COLO829 (cell line): ENCODE data around the gene SUMO1.

Source experiments
- DNase-seq: peaks from one replicate; pipeline ENCODE4 v3.0.0; 2012; ENCODE audit warnings: low spot score

The SUMO1 gene

DNA sequence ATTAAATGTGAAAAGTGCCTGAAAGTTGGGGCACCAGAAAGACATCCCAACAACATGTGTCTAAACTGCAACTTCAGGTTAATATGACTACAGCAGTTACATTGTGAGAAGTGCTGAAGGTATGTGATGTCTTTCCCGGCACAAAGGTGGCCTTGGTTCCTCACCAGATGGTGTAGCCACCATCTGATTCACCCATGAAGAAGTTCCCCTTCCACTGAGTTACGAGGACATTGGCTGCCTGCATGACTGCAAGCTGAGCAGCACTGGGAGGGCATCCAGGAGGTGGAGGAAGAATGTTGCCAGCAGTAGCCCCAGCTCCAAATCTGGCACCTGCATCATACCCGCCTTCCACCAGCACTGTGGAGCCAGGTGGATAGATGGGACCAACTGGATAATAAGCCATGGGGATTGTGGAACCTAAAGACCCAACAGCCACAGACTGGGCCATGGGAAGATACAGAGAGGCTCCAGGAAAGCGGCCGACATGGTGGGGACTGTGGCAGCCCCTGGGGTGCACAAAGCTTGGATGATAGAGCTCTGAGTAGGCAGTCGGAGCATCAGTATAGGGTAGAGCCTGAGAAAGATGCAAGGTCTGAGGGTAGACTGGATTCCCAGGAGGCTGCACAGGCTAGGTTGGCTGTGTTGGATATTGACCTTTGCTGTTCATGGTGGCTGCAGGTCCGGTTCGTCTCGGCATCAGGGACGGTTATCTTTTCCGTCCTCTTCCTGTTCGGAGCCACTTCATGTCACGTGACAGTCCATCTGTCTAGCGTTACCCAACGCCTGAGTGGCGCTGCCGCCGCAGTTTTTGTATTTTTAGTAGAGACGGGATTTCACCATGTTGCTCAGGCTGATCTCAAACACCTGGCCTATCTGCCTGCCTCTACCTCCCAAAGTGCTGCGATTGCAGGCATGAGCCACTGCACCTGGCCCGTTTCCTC is 36.9 kb downstream of the SUMO1 start:
- no peak for DNase-seq

- DNase-seq = no peak
Measured at GRCh38 chr2:202196727-202197126, 41.7 kb downstream of the SUMO1 start.

GRCh38 chr2:202194418-202194817 is 44.0 kb downstream of the SUMO1 start:
- no peak for DNase-seq

GRCh38 chr2:202193881-202194353 is 44.5 kb downstream of the SUMO1 start:
- no peak for DNase-seq

GRCh38 chr2:202193305-202193704 is 45.1 kb downstream of the SUMO1 start:
- no peak for DNase-seq

DNA sequence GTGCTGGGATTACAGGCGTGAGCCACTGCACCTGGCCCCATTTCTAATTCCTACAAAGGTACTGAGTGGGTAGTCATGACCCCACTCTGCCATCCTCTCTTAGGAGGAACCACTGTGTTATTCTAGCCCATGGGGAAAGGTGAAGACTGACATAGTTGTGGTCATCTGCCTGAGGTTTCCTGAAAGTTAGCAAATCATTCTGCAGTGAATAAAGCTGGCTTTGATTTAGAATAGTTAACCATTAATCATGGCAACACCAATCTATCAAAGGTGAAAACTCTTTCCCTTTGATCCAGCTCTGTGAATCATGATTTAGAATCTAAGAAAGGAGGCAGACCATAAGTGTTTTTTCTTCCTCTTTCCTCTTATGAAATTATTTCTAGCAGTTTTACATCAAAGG is 50.8 kb downstream of the SUMO1 start:
- no peak for DNase-seq

- DNase-seq = no peak
Measured at GRCh38 chr2:202186641-202187202, 51.7 kb downstream of the SUMO1 start.

- DNase-seq = no peak
Measured at GRCh38 chr2:202185156-202185555, 53.2 kb downstream of the SUMO1 start.

GRCh38 chr2:202184557-202184956 is 53.8 kb downstream of the SUMO1 start:
- no peak for DNase-seq

GRCh38 chr2:202178346-202178958 is 59.9 kb downstream of the SUMO1 start:
- peak; percentile 72 for DNase-seq

DNA sequence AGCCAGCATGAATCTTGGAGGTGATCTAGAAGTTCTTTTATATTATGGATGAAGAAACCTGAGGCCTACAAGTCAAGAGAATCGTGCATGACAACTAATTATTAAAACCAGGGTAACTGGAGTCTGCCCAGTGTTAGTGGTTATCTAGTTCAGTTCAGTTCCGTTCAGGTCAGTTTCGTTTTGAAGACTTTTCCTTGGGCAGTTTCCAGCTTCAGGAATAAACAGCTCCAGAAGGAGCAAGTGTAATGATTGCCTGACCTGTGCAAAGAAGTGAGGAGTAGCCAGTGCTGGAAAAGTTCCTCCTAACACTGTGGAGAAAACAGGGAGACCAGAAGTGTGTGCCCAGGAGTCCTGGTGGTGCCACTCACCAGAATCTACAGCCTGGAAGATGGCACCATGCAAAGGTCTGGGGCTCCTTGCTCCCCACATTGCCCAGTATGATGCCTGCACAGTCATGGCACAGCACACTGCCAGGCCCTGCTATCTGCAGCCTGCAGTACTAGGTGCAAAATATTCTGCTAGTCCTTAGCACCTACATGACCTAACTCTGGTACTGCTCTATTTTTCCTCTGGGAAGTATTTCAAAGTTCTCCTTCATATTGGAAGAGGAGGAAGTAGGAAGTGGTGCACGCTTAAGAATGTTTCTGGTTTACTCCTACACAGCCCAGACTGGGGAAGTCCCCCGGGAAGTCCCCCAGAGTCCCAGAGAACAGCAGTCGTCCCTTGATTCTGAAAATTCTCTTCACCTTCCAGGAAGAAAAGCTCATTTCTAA is 65.8 kb downstream of the SUMO1 start:
- no peak for DNase-seq

- DNase-seq = no peak
Measured at GRCh38 chr2:202171241-202171825, 67.1 kb downstream of the SUMO1 start.

- DNase-seq = no peak
Measured at GRCh38 chr2:202169832-202170424, 68.5 kb downstream of the SUMO1 start.

DNA sequence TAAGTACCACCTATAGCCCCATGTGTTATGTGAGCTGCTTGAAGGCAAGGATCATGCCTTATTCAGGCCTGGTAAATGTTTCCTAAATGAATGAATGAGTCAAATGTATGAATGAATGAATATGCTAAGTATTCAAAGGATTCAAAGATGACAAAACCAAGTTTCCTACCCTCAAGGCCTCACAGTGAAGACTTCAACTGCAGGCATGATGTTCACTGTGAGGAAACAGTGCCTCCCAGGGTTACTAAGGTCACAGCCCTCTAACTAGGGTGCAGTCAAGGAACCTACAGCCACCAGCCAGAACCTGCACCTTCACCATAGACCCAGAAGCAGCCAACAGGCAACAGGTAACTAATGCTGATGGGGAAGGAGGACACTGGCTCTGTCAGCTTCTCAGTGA is 69.3 kb downstream of the SUMO1 start:
- no peak for DNase-seq

DNA sequence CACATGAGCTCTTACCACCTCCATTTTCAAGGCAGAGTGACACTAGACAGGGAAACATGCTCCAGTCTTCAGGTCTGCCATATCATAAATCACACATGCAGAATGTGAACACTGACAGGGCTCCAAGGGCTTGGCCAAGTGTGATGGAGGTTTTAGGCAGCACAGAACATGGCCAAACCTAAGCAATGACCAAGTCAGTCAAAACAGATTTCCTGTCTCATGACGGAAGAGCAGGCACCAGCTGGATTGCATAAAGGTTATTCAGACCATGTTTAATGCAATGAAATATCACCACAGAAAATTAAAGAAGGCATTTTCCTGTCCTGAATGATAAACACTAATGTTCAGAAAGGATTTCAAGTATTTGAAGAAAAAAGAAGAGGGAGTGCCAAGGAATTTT is 72.5 kb downstream of the SUMO1 start:
- no peak for DNase-seq

- no peak for DNase-seq
Measured at GRCh38 chr2:202165208-202165607, 73.2 kb downstream of the SUMO1 start.

DNA sequence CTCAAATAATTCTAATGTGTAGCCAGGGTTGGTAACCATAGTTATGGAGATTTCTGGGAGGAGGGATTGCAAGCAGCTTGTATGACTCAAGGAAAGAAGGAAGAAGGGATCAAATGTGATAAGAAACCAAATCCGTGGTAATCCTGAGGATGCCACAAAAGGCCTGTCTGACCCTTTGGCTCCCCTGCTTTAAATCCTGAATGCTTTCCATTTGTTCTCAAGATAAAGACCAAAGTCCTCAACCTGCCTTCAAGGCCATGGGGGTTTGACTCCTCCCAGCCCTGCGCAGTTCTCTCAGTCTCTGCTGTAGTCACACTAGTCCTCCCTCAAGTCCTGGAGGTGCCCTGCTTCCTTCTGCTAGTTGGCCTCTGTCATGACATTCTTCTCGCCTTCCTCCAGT is 74.0 kb downstream of the SUMO1 start:
- no peak for DNase-seq

GRCh38 chr2:202161151-202161835 is 77.1 kb downstream of the SUMO1 start:
- DNase-seq = no peak

GRCh38 chr2:202158796-202159195 is 79.6 kb downstream of the SUMO1 start:
- DNase-seq = no peak

DNA sequence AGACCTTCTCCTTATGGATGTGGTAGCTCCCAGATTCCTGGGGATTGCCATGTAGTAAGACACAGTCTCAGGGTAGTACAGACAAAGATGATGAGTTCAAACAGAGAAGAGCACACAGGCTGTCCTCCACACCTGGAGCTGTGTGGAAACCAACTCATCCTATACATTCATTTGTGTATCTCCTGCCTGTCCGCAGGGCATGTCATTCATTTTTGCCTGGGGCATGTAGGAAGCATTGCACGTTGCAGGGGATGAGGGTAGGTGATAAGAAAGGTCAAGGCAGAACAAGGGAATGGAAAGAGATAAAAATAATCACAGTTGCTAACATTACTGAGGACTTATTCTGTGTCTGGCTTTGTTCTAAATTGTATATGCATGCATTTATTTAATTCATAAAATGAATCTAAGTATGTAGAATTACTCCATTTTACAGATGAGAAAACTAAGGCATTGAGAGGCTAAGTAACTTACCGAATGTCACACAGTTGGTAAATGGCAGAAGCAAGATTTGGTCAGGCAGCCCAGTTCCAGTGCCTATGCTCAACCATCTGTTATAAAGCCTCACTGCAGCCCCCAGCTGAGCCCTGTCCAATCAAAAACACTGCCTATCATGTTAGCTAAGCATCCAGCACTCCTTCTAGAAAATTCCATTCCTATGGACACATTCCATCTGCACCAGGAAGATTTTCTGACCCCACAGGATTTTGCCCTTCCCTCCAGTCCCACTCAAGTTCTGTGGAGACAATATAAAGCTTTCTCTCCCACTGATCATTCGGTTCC is 81.0 kb downstream of the SUMO1 start:
- no peak for DNase-seq
